ENCODE measurements around the gene DCTN1. TPM values are rescaled to one million over a fixed set of nuclear protein-coding genes. Genes with fewer than 3 reads are reported as not detected.
"Not testable (repeated sequence)": the region's sequence is repeated elsewhere in the genome, so short reads cannot be mapped to it uniquely, and the experiment has no call there.

DCTN1 gene
- total RNA-seq, 1 donor from 2014 or later = 244 TPM

DNA sequence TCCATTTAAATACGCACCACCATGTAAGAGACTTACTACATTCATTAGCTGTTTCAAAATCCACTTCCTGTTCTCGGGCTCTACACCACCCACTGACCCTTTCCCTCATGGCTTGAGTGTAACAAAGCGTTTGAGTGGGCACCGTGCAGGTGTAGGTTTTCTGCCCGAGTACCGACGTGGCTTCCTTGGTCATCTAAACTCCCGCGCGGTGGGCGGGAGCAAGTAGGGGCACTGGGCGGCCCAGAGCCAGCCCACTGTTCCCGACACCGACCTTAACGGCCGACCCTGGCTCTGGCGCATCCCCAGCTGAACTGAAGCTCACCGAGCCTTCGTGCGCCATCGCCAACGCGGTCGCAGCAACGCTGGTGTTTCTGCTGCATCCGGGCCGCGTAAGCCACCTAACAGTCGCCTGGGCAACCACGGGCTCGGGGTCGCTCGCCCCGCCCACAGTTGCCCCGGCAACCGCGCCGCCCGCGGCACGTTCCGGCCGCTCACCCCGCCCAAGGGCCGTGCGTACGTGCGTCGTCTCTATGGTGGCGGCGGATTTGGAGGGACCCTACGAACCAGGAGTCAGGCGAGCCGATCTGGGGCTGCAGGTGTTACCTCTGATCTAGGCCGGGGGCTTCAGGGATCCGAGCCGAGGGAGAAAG, 41.2 kb upstream of the DCTN1 start, which contains the start of the genes C2orf81 and WDR54:
TSS of gene C2orf81 (minus strand) at position 399 of the 650 bp plus-strand sequence. CDS start at position 340, 59 bp downstream.
TSS of gene WDR54 (plus strand) at position 510 of the 650 bp plus-strand sequence. CDS start 424 bp downstream, outside the sequence.
- Mint-ChIP-seq H3K27ac (ENCODE audit: unreplicated experiment) (peak within 1 kb of the TSS; percentile 98), H3K4me1 (ENCODE audit: unreplicated experiment) (peaks cover 13% of the 10 kb centered on the region), H3K36me3 (ENCODE audit: low read depth, unreplicated experiment) (peaks cover 17% of the 10 kb centered on the region), H3K27me3 (ENCODE audit: unreplicated experiment) (peaks cover 11% of the 10 kb centered on the region), H3K4me3 (ENCODE audit: unreplicated experiment) (peak within 1 kb of the TSS; percentile 99), H3K9me3 (ENCODE audit: unreplicated experiment) (no peaks in the 10 kb centered on the region)
- TF ChIP-seq, protein P1, sequence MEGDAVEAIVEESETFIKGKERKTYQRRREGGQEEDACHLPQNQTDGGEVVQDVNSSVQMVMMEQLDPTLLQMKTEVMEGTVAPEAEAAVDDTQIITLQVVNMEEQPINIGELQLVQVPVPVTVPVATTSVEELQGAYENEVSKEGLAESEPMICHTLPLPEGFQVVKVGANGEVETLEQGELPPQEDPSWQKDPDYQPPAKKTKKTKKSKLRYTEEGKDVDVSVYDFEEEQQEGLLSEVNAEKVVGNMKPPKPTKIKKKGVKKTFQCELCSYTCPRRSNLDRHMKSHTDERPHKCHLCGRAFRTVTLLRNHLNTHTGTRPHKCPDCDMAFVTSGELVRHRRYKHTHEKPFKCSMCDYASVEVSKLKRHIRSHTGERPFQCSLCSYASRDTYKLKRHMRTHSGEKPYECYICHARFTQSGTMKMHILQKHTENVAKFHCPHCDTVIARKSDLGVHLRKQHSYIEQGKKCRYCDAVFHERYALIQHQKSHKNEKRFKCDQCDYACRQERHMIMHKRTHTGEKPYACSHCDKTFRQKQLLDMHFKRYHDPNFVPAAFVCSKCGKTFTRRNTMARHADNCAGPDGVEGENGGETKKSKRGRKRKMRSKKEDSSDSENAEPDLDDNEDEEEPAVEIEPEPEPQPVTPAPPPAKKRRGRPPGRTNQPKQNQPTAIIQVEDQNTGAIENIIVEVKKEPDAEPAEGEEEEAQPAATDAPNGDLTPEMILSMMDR (IDR thresholded peaks at IDR 0.05; ENCODE audit: unreplicated experiment) = no peak
- DNase-seq (ENCODE audit: low spot score) = peak; percentile 88

DNA sequence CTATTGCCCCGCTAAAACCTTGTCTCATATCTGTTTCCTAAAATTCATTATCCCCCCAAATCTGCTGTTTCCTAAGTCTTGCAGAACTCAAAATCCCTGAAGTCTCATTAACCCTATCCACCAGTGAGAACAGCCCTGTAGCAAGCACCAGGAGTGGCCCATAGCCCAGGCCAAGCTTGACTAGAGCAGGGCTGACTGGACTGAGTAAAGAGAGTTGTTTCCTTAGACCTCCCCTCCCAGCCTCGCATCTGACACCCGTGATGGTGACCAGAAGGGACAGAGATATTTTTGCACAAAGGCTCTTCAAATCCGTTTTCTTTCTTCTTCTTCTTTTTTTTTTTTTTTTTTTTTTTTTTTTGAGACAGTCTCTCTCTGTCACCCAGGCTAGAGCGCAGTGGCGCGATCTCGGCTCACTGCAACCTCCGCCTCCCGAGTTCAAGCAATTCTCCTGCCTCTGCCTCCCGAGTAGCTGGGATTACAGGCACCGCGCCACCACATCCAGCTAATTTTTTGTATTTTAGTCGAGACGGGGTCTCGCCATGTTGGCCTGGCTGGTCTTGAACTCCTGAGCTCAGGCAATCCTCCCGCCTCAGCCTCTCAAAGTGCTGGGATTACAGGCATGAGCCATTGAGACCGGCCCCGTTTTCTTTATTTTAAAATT, 40.5 kb upstream of the DCTN1 start:
- not testable (repeated sequence) for H3K27me3 Mint-ChIP-seq (ENCODE audit: unreplicated experiment); DNase-seq (ENCODE audit: low spot score); H3K9me3 Mint-ChIP-seq (ENCODE audit: unreplicated experiment)
- peaks cover 18% of the 10 kb centered on the region for H3K4me1 Mint-ChIP-seq (ENCODE audit: unreplicated experiment)
- peak overlapping the region; percentile 76 for H3K4me3 Mint-ChIP-seq (ENCODE audit: unreplicated experiment)
- peak overlapping the region; percentile 97 for H3K27ac Mint-ChIP-seq (ENCODE audit: unreplicated experiment)
- H3K36me3 Mint-ChIP-seq (ENCODE audit: low read depth, unreplicated experiment) = peaks cover 17% of the 10 kb centered on the region

DNA sequence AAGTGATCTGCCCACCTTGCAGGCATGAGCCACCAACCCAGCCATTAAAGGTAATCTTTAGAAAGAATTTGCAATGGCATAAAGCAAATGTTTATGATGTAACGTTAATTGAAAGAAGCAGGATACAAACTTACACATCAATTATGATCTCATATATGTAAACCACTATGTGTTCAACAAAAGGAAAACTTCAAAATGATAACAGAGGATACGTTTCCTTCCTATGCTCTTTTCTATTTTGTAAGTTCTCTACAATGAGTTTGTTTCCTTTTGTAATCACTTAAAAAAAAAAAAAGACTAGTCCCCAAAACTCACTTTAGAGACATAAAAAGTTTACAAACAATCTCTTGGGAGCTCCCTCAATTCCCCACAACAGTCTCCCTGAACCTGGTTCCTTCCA, 39.9 kb upstream of the DCTN1 start:
- no peaks in the 10 kb centered on the region for H3K9me3 Mint-ChIP-seq (ENCODE audit: unreplicated experiment)
- no peak overlapping the region for H3K27ac Mint-ChIP-seq (ENCODE audit: unreplicated experiment)
- TF ChIP-seq, protein P1 (IDR thresholded peaks at IDR 0.05; ENCODE audit: unreplicated experiment) = no peak

DNA sequence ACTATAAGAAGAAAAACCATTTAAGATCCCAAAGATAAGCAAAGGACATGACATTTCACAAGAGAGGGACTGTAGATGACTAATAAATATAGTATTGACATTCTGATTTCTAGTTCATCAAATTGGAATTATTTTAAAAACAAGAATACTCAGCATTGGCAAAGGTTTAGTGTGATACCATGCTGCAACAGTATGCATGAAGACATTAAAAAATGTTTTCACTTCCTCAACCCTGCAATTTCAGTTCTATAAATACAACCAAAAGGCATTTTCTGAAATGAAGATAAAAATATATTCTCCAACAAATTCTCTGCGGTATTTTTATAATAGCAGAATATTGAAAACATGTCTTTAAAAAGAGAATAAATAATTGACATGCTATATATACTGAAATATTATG, 39.2 kb upstream of the DCTN1 start:
- DNase-seq (ENCODE audit: low spot score) = no peak
- H3K9me3 Mint-ChIP-seq (ENCODE audit: unreplicated experiment) = no peaks in the 10 kb centered on the region
- no peak overlapping the region for H3K27ac Mint-ChIP-seq (ENCODE audit: unreplicated experiment)
- TF ChIP-seq, protein P1 (IDR thresholded peaks at IDR 0.05; ENCODE audit: unreplicated experiment) = no peak
- H3K4me1 Mint-ChIP-seq (ENCODE audit: unreplicated experiment) = peaks cover 18% of the 10 kb centered on the region
- H3K4me3 Mint-ChIP-seq (ENCODE audit: unreplicated experiment) = no peak overlapping the region
- peaks cover 9% of the 10 kb centered on the region for H3K27me3 Mint-ChIP-seq (ENCODE audit: unreplicated experiment)
- H3K36me3 Mint-ChIP-seq (ENCODE audit: low read depth, unreplicated experiment) = peaks cover 8% of the 10 kb centered on the region

More for the DNA sequence above, 39.9 kb upstream of the DCTN1 start:
- Mint-ChIP-seq H3K4me3 (ENCODE audit: unreplicated experiment) (peak overlapping the region; percentile 4), H3K27me3 (ENCODE audit: unreplicated experiment) (peaks cover 7% of the 10 kb centered on the region), H3K4me1 (ENCODE audit: unreplicated experiment) (peaks cover 18% of the 10 kb centered on the region), H3K36me3 (ENCODE audit: low read depth, unreplicated experiment) (peaks cover 12% of the 10 kb centered on the region)
- no peak for DNase-seq (ENCODE audit: low spot score)

DNA sequence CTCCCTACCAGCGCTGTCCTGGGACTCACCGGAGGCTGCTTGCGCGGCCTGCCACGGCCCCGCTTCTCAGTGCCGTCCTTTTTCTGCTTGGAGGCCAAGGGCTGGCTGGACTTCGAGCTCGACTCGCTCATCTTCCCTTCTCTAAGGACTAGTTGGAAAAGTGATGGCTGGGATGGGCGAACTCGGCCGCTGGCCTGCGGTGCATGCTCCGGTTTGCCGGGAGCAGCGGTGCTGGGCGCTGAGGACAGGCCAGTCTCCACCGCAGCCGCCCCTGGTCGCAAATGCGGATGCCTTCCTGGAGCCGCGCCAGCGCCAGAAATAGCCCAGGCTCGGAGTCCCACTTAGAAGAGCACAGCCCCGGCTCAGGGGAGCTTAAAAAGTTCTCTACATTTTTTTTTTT, 38.2 kb upstream of the DCTN1 start:
- Mint-ChIP-seq H3K4me3 (ENCODE audit: unreplicated experiment) (no peak overlapping the region), H3K27ac (ENCODE audit: unreplicated experiment) (no peak overlapping the region), H3K36me3 (ENCODE audit: low read depth, unreplicated experiment) (peaks cover 8% of the 10 kb centered on the region), H3K9me3 (ENCODE audit: unreplicated experiment) (no peaks in the 10 kb centered on the region), H3K4me1 (ENCODE audit: unreplicated experiment) (peaks cover 24% of the 10 kb centered on the region), H3K27me3 (ENCODE audit: unreplicated experiment) (peaks cover 9% of the 10 kb centered on the region)
- DNase-seq (ENCODE audit: low spot score) = no peak
- TF ChIP-seq, protein P1 (IDR thresholded peaks at IDR 0.05; ENCODE audit: unreplicated experiment) = no peak

Measured in endothelial cell (in vitro differentiated cells).